NT2/D1 (cell line): Measurements from ENCODE around the gene LYPD6.

ENCODE experiments used
- SUZ12 ChIP-seq: IDR thresholded peaks from 2 replicates; pipeline ENCODE4 v1.6.1; 2011; ENCODE audit not compliant: insufficient read length, insufficient read depth; ENCODE audit errors: extremely low read depth
- ZNF274 ChIP-seq: IDR thresholded peaks from 2 replicates; pipeline ENCODE4 v1.6.1; 2011; ENCODE audit warnings: mild to moderate bottlenecking, low read depth, low read length

DNA sequence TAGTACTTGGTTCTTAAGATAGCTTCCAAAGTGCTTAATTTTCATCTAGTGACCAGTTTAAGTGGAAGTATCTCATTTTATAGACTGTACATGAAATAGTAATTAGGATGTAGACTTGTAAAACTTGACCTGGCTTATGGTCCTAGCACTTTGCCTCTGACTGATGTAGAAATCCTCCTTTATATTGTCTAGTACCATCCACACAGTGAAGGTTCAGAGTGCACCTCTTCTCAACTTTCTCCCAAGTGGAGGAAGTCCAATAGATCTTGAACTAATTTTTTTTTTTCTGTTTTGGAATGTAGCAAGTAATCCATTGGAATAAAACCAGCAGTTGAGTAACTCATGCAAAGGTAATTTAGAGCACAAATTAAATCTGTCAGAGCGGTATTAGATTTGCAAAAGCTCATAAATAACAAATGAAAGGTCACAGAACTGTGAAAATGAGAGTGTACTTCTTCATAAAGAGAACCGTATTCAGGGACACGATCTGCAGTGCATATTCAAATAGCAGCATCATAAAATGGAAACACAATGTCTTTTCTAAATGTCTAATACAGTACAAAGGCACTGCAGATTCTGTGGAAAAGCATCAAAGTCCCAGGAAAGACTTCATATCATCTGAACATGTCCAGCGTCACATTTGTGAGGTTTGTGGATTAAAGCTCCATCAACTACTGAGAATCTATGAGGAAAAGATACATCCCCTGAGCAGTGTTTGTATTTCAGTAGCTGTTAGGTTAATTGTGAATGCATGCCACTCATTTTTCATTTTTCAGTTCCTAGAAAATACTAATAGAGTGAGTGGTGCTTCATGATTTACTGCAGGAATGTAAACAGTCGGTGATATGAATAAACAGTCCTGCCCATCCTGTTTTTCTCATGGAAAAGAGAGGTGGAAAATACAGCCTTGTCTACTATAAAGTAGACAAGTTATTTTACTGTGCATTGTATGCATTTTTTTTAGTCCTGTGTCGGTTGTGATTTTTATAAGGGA lies 100.7 kb downstream of the LYPD6 start:
- TF ChIP-seq ZNF274 (no peak), SUZ12 (no peak)
